Suprapubic skin (tissue), 4 donors: ENCODE data around the gene ENPP1. TPM values are rescaled to one million over a fixed set of nuclear protein-coding genes. Genes with fewer than 3 reads are reported as not detected.
"Not testable (repeated sequence)": the region's sequence is repeated elsewhere in the genome, so short reads cannot be mapped to it uniquely, and the experiment has no call there.

Experiments used
- DNase-seq, 2 donors: peaks; one replicate each; pipeline ENCODE4 v3.0.0-alpha.2; 2019; ENCODE audit warnings: low spot score in 2 of 2
- H3K27ac ChIP-seq: fragments of 200-600 bp; sonication (generic); one replicate; pipeline ENCODE4 v1.5.1; 2019
- H3K27me3 ChIP-seq: fragments of 200-600 bp; sonication (generic); one replicate; pipeline ENCODE4 v1.5.1; 2019
- H3K36me3 ChIP-seq: fragments of 200-600 bp; sonication (generic); one replicate; pipeline ENCODE4 v1.5.1; 2019
- H3K4me1 ChIP-seq: fragments of 200-600 bp; sonication (generic); one replicate; pipeline ENCODE4 v1.5.1; 2019
- H3K4me3 ChIP-seq: fragments of 200-600 bp; sonication (generic); one replicate; pipeline ENCODE4 v1.5.1; 2019; ENCODE audit warnings: mild to moderate bottlenecking
- H3K9me3 ChIP-seq: fragments of 200-600 bp; sonication (generic); one replicate; pipeline ENCODE4 v1.5.1; 2019
- EP300 ChIP-seq: sonication (generic); formaldehyde crosslinking; IDR thresholded peaks from one replicate; pipeline ENCODE4 v1.6.1; 2017; ENCODE audit warnings: antibody characterized with exemption
- POLR2A ChIP-seq, 2 donors: fragments of 450-650 bp; IDR thresholded peaks; one replicate each; pipeline ENCODE4 v1.6.1; 2017; ENCODE audit warnings: antibody characterized with exemption in 2 of 2, mild to moderate bottlenecking in 2 of 2, moderate library complexity in 2 of 2
- POLR2AphosphoS5 ChIP-seq, 3 donors: sonication (generic); formaldehyde crosslinking; IDR thresholded peaks; one replicate each; pipeline ENCODE4 v1.6.1; 2017; ENCODE audit warnings: antibody characterized with exemption in 3 of 3
- WGBS: methylation state at CpG from one replicate; pipeline ENCODE4 v1.1.5; 2018; 5-methylcytosine and 5-hydroxymethylcytosine counted together
- total RNA-seq, 4 donors: library from RNA; depleted of rRNA; stranded (reverse); fragments of >200 nt; gene quantifications; one replicate each; pipeline ENCODE4 v1.1.0, GENCODE V29; 2016
- TF ChIP-seq, protein P1 (sequence below), 2 donors: fragments of 200-600 bp in 1 of 2; fragments of 450-650 bp in 1 of 2; sonication (generic) in 1 of 2; IDR thresholded peaks; one replicate each; pipeline ENCODE4 v1.5.1; 2016 to 2019; ENCODE audit warnings: antibody characterized with exemption in 2 of 2, mild to moderate bottlenecking in 1 of 2, moderate library complexity in 1 of 2

Gene ENPP1
- total RNA-seq, 4 donors from 2014 or later: 2.9 to 9.1 (median 4.0) TPM

DNA sequence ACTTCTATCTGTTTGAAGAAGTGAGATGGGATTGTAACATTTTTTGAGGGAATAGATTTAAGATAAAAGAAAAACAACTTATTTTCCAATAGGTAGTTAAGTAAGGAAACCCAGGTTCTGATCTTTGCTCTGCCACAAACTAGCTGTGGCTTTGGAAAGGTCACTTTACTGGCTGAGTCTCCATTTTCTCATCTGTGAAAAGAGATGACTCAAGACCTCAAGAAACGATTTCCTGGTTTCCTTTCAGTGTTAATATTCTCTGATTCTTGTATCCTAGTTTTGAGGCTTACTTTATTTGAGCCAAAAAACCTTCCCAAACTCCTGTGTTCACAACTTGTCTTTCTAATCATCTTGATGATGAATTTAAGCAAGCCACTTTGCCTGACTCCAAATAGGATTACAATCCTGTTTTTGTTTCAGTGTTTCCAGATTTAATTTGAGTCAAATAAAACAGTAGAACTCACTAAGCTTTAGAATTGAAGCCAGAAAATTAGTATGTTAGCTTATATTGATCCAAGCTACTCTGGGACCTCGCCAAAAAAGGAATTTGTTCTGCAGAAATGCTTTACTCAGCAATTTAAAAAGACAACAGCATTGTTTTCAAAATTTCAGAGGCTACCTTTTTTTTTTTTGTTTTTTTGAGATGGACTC lies 51.1 kb downstream of the ENPP1 start:
- 22% methylated on average over 2 of the region's 2 CpGs for WGBS

DNA sequence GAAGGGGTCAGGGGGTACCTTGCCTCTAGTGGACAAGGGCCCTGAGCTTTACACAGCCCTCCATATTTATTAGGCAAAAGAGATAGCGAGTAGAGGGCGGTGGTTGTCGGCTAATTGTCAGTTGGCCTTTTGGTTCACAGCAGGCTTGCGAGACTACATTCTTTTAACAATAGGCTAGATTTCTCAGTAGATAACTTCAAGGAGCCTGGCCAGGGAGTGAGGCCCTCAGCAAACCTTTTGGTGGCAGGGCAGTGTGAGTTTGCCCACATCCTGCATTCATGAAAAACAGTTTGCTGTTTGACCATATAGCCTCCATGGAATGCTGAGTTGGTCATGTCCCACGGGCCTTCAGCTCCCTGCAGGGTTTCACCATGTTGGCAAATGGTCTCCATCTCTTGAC lies 51.8 kb downstream of the ENPP1 start:
- H3K4me3 ChIP-seq, H3K36me3 ChIP-seq, DNase-seq, H3K27ac ChIP-seq, H3K27me3 ChIP-seq, H3K9me3 ChIP-seq, H3K4me1 ChIP-seq: not testable (repeated sequence)
- 90% methylated on average over 5 of the region's 5 CpGs for WGBS

More for the DNA sequence above, 51.1 kb downstream of the ENPP1 start:
- TF ChIP-seq POLR2A (IDR thresholded peaks at IDR 0.05) (no peak), EP300 (no peak), POLR2AphosphoS5 (IDR thresholded peaks at IDR 0.05) (no peak)
- TF ChIP-seq, protein P1, sequence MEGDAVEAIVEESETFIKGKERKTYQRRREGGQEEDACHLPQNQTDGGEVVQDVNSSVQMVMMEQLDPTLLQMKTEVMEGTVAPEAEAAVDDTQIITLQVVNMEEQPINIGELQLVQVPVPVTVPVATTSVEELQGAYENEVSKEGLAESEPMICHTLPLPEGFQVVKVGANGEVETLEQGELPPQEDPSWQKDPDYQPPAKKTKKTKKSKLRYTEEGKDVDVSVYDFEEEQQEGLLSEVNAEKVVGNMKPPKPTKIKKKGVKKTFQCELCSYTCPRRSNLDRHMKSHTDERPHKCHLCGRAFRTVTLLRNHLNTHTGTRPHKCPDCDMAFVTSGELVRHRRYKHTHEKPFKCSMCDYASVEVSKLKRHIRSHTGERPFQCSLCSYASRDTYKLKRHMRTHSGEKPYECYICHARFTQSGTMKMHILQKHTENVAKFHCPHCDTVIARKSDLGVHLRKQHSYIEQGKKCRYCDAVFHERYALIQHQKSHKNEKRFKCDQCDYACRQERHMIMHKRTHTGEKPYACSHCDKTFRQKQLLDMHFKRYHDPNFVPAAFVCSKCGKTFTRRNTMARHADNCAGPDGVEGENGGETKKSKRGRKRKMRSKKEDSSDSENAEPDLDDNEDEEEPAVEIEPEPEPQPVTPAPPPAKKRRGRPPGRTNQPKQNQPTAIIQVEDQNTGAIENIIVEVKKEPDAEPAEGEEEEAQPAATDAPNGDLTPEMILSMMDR (IDR thresholded peaks at IDR 0.05): no peak
- no peaks in the 10 kb centered on the region for H3K4me1 ChIP-seq
- H3K4me3 ChIP-seq: no peak overlapping the region
- no peaks in the 10 kb centered on the region for H3K27me3 ChIP-seq
- DNase-seq: no peak
- no peaks in the 10 kb centered on the region for H3K9me3 ChIP-seq
- H3K27ac ChIP-seq: no peak overlapping the region
- no peaks in the 10 kb centered on the region for H3K36me3 ChIP-seq

DNA sequence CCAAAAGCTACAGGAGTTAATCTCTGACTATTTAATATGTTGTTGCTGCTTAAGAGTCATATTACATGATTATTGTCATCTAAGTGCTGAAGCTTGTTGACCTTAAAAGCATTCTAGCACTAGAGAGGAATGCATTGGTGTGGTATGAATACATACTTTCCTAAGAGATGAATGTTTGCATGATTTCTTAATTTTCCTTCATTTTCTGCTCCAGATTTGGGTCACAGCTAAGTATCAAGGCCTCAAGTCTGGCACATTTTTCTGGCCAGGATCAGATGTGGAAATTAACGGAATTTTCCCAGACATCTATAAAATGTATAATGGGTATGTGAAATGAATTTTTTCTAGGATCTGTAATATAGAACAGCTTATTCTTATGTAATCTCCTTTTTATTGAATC lies 53.6 kb downstream of the ENPP1 start:
- Histone ChIP-seq H3K9me3 (no peaks in the 10 kb centered on the region), H3K27me3 (no peaks in the 10 kb centered on the region), H3K27ac (no peak overlapping the region), H3K4me3 (no peak overlapping the region), H3K4me1 (no peaks in the 10 kb centered on the region), H3K36me3 (no peaks in the 10 kb centered on the region)
- WGBS: 83% methylated on average over 1 of the region's 1 CpG
- TF ChIP-seq, protein P1 (IDR thresholded peaks at IDR 0.05): no peak
- TF ChIP-seq POLR2AphosphoS5 (IDR thresholded peaks at IDR 0.05): no peak
- TF ChIP-seq POLR2A (IDR thresholded peaks at IDR 0.05): no peak
- no peak for TF ChIP-seq EP300
- no peak for DNase-seq

DNA sequence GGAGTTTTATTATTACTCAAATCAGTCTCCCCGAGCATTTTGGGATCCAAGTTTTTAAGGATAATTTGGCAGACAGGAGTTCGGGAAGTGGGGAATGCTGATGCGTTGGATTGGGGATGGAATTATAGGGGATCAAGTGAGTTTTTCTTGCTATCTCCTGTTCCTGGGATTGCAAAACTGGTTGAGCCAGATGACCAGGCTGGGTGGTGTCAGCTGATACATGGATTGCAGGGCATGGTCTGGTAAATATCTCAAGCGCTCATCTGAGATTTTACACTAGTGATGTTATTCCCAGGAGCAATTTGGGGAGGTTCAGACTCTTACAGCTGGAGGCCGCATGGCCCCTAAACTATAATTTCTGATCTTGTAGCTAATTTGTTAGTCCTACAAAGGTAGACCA lies 54.7 kb downstream of the ENPP1 start:
- 83% methylated on average over 5 of the region's 5 CpGs for WGBS
- TF ChIP-seq POLR2A (IDR thresholded peaks at IDR 0.05): no peak
- TF ChIP-seq, protein P1 (IDR thresholded peaks at IDR 0.05): no peak
- TF ChIP-seq POLR2AphosphoS5 (IDR thresholded peaks at IDR 0.05): no peak
- TF ChIP-seq EP300: no peak

DNA sequence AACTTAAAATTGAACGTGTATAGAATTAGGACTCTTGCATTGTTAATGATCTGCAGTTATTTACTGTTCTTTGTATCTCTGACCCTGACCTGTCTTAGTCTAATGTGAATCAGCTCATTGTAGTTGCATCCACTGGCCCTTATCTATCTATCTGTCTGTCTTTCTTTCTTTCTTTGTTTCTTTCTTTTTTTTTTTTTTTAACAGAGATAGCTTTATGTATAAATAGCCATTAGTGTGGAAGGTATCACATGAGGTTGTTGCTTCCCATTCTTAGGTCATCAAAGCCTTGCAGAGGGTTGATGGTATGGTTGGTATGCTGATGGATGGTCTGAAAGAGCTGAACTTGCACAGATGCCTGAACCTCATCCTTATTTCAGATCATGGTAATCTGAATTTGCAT lies 59.9 kb downstream of the ENPP1 start:
- H3K4me1 ChIP-seq: no peaks in the 10 kb centered on the region
- no peak for TF ChIP-seq EP300
- 73% methylated on average over 1 of the region's 1 CpG for WGBS
- no peak overlapping the region for H3K27ac ChIP-seq
- no peaks in the 10 kb centered on the region for H3K27me3 ChIP-seq
- H3K9me3 ChIP-seq: no peaks in the 10 kb centered on the region
- no peaks in the 10 kb centered on the region for H3K36me3 ChIP-seq
- no peak overlapping the region for H3K4me3 ChIP-seq
- DNase-seq: no peak

More for the DNA sequence above, 54.7 kb downstream of the ENPP1 start:
- H3K9me3 ChIP-seq: no peaks in the 10 kb centered on the region
- H3K4me3 ChIP-seq: no peak overlapping the region
- H3K36me3 ChIP-seq: no peaks in the 10 kb centered on the region
- H3K27me3 ChIP-seq: no peaks in the 10 kb centered on the region
- DNase-seq: no peak
- H3K4me1 ChIP-seq: no peaks in the 10 kb centered on the region
- no peak overlapping the region for H3K27ac ChIP-seq

DNA sequence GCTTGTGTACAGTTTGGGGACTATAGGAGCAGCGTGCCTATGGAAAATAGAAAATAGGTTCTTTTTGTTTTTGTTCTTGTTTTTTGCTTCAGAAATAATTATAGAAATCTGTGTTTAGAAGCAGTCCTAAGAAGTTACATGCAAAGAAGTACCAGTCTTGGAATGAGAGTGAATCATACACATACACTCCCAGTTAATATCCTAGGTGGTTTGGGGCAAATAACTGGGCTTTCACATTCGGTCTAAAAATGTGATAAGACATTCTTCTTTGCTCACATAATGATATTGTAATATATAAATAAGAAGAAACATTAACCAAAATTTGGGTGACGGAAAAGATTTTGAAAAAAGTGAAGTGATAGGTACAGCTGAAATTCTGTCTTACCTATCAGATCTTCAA lies 61.0 kb downstream of the ENPP1 start:
- H3K27ac ChIP-seq: no peak overlapping the region
- H3K4me1 ChIP-seq: no peaks in the 10 kb centered on the region
- H3K9me3 ChIP-seq: no peaks in the 10 kb centered on the region
- no peak for DNase-seq
- H3K36me3 ChIP-seq: no peaks in the 10 kb centered on the region
- no peak for TF ChIP-seq POLR2AphosphoS5 (IDR thresholded peaks at IDR 0.05)
- TF ChIP-seq, protein P1 (IDR thresholded peaks at IDR 0.05): no peak
- TF ChIP-seq EP300: no peak
- TF ChIP-seq POLR2A (IDR thresholded peaks at IDR 0.05): no peak
- H3K4me3 ChIP-seq: no peak overlapping the region
- 93% methylated on average over 3 of the region's 3 CpGs for WGBS
- H3K27me3 ChIP-seq: no peaks in the 10 kb centered on the region
